Measurements from ENCODE around the gene RUSC2. TPM values are rescaled to one million over a fixed set of nuclear protein-coding genes. Genes with fewer than 3 reads are reported as not detected.
A peak's percentile ranks its signal among the peaks of the same experiment; 100 is the strongest.
"Not testable (repeated sequence)": the region's sequence is repeated elsewhere in the genome, so short reads cannot be mapped to it uniquely, and the experiment has no call there.

RUSC2 gene
- total RNA-seq, 1 donor from 2014 or later: 20.8 TPM

GRCh38 chr9:35464141-35465025, 25.5 kb upstream of the RUSC2 start:
- Mint-ChIP-seq H3K9me3 (ENCODE audit: low read depth) (peaks cover 22% of the 10 kb centered on the region), H3K4me1 (ENCODE audit: low read depth) (peaks cover 33% of the 10 kb centered on the region), H3K27me3 (no peaks in the 10 kb centered on the region), H3K27ac (peak overlapping the region; percentile 81), H3K36me3 (ENCODE audit: insufficient read depth) (peaks cover 11% of the 10 kb centered on the region), H3K4me3 (ENCODE audit: low read depth) (no peak overlapping the region)
- TF ChIP-seq CTCF (IDR thresholded peaks at IDR 0.05; ENCODE audit: unreplicated experiment): no peak
- DNase-seq (ENCODE audit: low spot score, unreplicated experiment): no peak

- Mint-ChIP-seq H3K4me1 (ENCODE audit: low read depth) (peaks cover 18% of the 10 kb centered on the region), H3K27ac (no peak overlapping the region), H3K9me3 (ENCODE audit: low read depth) (peaks cover 14% of the 10 kb centered on the region), H3K27me3 (no peaks in the 10 kb centered on the region), H3K36me3 (ENCODE audit: insufficient read depth) (peaks cover 4% of the 10 kb centered on the region), H3K4me3 (ENCODE audit: low read depth) (no peak overlapping the region)
- DNase-seq (ENCODE audit: low spot score, unreplicated experiment): no peak
- TF ChIP-seq CTCF (IDR thresholded peaks at IDR 0.05; ENCODE audit: unreplicated experiment): no peak
These were observed 19.6 kb upstream of the RUSC2 start for GRCh38 chr9:35470340-35470739.

GRCh38 chr9:35470894-35471293, 19.0 kb upstream of the RUSC2 start:
- no peak for DNase-seq (ENCODE audit: low spot score, unreplicated experiment)
- H3K4me3 Mint-ChIP-seq (ENCODE audit: low read depth): no peak overlapping the region
- H3K27me3 Mint-ChIP-seq: no peaks in the 10 kb centered on the region
- H3K9me3 Mint-ChIP-seq (ENCODE audit: low read depth): peaks cover 14% of the 10 kb centered on the region
- no peak for TF ChIP-seq CTCF (IDR thresholded peaks at IDR 0.05; ENCODE audit: unreplicated experiment)
- H3K36me3 Mint-ChIP-seq (ENCODE audit: insufficient read depth): peaks cover 4% of the 10 kb centered on the region
- peaks cover 15% of the 10 kb centered on the region for H3K4me1 Mint-ChIP-seq (ENCODE audit: low read depth)
- no peak overlapping the region for H3K27ac Mint-ChIP-seq

GRCh38 chr9:35476596-35476995, 13.3 kb upstream of the RUSC2 start:
- Mint-ChIP-seq H3K27me3 (peaks cover 7% of the 10 kb centered on the region), H3K9me3 (ENCODE audit: low read depth) (peaks cover 8% of the 10 kb centered on the region), H3K4me3 (ENCODE audit: low read depth) (no peak overlapping the region), H3K36me3 (ENCODE audit: insufficient read depth) (no peaks in the 10 kb centered on the region), H3K27ac (no peak overlapping the region), H3K4me1 (ENCODE audit: low read depth) (peaks cover 3% of the 10 kb centered on the region)
- no peak for TF ChIP-seq CTCF (IDR thresholded peaks at IDR 0.05; ENCODE audit: unreplicated experiment)
- no peak for DNase-seq (ENCODE audit: low spot score, unreplicated experiment)

GRCh38 chr9:35477211-35477855, 12.6 kb upstream of the RUSC2 start:
- peak overlapping the region; percentile 82 for H3K27ac Mint-ChIP-seq
- H3K9me3 Mint-ChIP-seq (ENCODE audit: low read depth); H3K27me3 Mint-ChIP-seq; H3K4me3 Mint-ChIP-seq (ENCODE audit: low read depth); H3K4me1 Mint-ChIP-seq (ENCODE audit: low read depth); H3K36me3 Mint-ChIP-seq (ENCODE audit: insufficient read depth): not testable (repeated sequence)
- TF ChIP-seq CTCF (IDR thresholded peaks at IDR 0.05; ENCODE audit: unreplicated experiment): peak; percentile 88
- peak; percentile 26 for DNase-seq (ENCODE audit: low spot score, unreplicated experiment)

Measured in progenitor cell of endocrine pancreas (in vitro differentiated cells).